ENCODE data around the gene METRN. TPM values are rescaled to one million over a fixed set of nuclear protein-coding genes. Genes with fewer than 3 reads are reported as not detected.

METRN gene
- total RNA-seq, 2 donors from 2014 or later: 28.9 to 58.9 TPM

GRCh38 chr16:675884-676564, 38.9 kb upstream of the METRN start:
- Histone ChIP-seq H3K36me3 (peaks cover 20% of the 10 kb centered on the region), H3K27ac (no peak overlapping the region), H3K27me3 (replicated peaks; ENCODE audit: insufficient read depth) (no peaks in the 10 kb centered on the region), H3K4me1 (ENCODE audit: control insufficient read depth in 1 of 2, low read depth in 2 of 2) (peaks cover 11 to 26% of the 10 kb centered on the region in 2 donors), H3K4me3 (peak overlapping the region; percentile 68), H3K9me3 (no peaks in the 10 kb centered on the region)
- DNase-seq (ENCODE audit: low spot score): no peak
- TF ChIP-seq, protein P1, sequence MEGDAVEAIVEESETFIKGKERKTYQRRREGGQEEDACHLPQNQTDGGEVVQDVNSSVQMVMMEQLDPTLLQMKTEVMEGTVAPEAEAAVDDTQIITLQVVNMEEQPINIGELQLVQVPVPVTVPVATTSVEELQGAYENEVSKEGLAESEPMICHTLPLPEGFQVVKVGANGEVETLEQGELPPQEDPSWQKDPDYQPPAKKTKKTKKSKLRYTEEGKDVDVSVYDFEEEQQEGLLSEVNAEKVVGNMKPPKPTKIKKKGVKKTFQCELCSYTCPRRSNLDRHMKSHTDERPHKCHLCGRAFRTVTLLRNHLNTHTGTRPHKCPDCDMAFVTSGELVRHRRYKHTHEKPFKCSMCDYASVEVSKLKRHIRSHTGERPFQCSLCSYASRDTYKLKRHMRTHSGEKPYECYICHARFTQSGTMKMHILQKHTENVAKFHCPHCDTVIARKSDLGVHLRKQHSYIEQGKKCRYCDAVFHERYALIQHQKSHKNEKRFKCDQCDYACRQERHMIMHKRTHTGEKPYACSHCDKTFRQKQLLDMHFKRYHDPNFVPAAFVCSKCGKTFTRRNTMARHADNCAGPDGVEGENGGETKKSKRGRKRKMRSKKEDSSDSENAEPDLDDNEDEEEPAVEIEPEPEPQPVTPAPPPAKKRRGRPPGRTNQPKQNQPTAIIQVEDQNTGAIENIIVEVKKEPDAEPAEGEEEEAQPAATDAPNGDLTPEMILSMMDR (IDR thresholded peaks at IDR 0.05): no peak
- no peak for ATAC-seq (ENCODE audit: insufficient number of reproducible peaks, low FRiP score, low read depth)

DNA sequence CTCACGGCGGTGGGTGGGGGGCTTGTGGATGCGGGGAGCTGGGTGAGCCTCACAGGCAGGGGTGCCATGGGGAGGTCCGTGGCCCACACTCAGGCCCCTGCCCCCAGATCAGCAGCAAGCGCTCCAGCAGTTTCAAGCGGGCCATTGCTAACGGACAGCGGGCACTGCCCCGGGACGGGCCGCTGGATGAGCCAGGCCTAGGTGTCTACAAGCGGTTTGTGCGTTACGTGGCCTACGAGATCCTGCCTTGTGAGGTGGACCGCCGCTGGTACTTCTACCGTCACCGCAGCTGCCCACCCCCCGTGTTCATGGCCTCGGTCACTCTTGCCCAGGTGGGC, 38.4 kb upstream of the METRN start:
- no peak for DNase-seq (ENCODE audit: low spot score)
- ATAC-seq (ENCODE audit: insufficient number of reproducible peaks, low FRiP score, low read depth): no peak
- Histone ChIP-seq H3K27me3 (replicated peaks; ENCODE audit: insufficient read depth) (no peaks in the 10 kb centered on the region), H3K27ac (no peak overlapping the region), H3K9me3 (no peaks in the 10 kb centered on the region), H3K4me1 (ENCODE audit: control insufficient read depth in 1 of 2, low read depth in 2 of 2) (peaks cover 16 to 32% of the 10 kb centered on the region in 2 donors), H3K4me3 (no peak overlapping the region), H3K36me3 (peaks cover 17% of the 10 kb centered on the region)
- TF ChIP-seq, protein P1 (IDR thresholded peaks at IDR 0.05): no peak

DNA sequence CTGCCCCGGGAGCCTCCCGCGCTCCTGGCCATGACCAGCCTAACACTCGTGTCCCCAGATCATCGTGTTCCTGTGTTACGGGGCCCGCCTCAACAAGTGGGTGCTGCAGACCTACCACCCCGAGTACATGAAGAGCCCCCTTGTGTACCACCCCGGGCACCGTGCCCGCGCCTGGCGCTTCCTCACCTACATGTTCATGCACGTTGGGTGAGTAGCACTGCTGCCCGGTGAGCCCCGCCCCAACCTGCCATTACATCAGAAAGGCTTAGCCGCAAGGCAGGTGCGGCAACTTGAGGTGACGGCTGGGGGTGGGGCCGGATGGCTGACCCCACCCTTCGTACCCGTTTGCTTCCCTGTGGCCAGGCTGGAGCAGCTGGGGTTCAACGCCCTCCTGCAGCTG, 38.0 kb upstream of the METRN start:
- Histone ChIP-seq H3K4me1 (ENCODE audit: control insufficient read depth in 1 of 2, low read depth in 2 of 2) (peaks cover 20 to 35% of the 10 kb centered on the region in 2 donors), H3K27me3 (replicated peaks; ENCODE audit: insufficient read depth) (no peaks in the 10 kb centered on the region), H3K27ac (no peak overlapping the region), H3K9me3 (no peaks in the 10 kb centered on the region), H3K36me3 (peaks cover 18% of the 10 kb centered on the region), H3K4me3 (no peak overlapping the region)
- TF ChIP-seq, protein P1 (IDR thresholded peaks at IDR 0.05): no peak
- no peak for ATAC-seq (ENCODE audit: insufficient number of reproducible peaks, low FRiP score, low read depth)
- no peak for DNase-seq (ENCODE audit: low spot score)

- TF ChIP-seq, protein P1 (IDR thresholded peaks at IDR 0.05): no peak
- ATAC-seq (ENCODE audit: insufficient number of reproducible peaks, low FRiP score, low read depth): no peak
- Histone ChIP-seq H3K9me3 (no peaks in the 10 kb centered on the region), H3K4me3 (no peak overlapping the region), H3K27me3 (replicated peaks; ENCODE audit: insufficient read depth) (no peaks in the 10 kb centered on the region), H3K4me1 (ENCODE audit: control insufficient read depth in 1 of 2, low read depth in 2 of 2) (peaks cover 22 to 42% of the 10 kb centered on the region in 2 donors), H3K36me3 (peaks cover 18% of the 10 kb centered on the region), H3K27ac (no peak overlapping the region)
- DNase-seq (ENCODE audit: low spot score): no peak
These were observed 37.4 kb upstream of the METRN start for GRCh38 chr16:677316-678190.

GRCh38 chr16:678209-678857, 36.6 kb upstream of the METRN start:
- no peak overlapping the region for H3K27ac ChIP-seq
- ATAC-seq (ENCODE audit: insufficient number of reproducible peaks, low FRiP score, low read depth): no peak
- no peaks in the 10 kb centered on the region for H3K9me3 ChIP-seq

More at GRCh38 chr16:678209-678857, 36.6 kb upstream of the METRN start:
- Histone ChIP-seq H3K4me3 (no peak overlapping the region), H3K4me1 (ENCODE audit: control insufficient read depth in 1 of 2, low read depth in 2 of 2) (peaks cover 24 to 50% of the 10 kb centered on the region in 2 donors), H3K27me3 (replicated peaks; ENCODE audit: insufficient read depth) (no peaks in the 10 kb centered on the region), H3K36me3 (peaks cover 19% of the 10 kb centered on the region)
- DNase-seq (ENCODE audit: low spot score): no peak
- TF ChIP-seq, protein P1 (IDR thresholded peaks at IDR 0.05): no peak
